GM18502 (cell line): ENCODE measurements around the gene DDN.

Source experiments
- ATAC-seq: cut with Tn5 transposase; IDR thresholded peaks from one replicate; pipeline ENCODE4 v1.9.1; 2021; ENCODE audit warnings: mild to moderate bottlenecking; ENCODE audit not compliant: unreplicated experiment, poor library complexity

DDN gene

GRCh38 chr12:48969833-48970701 lies 29.1 kb downstream of the DDN start:
- ATAC-seq: no peak

GRCh38 chr12:48969160-48969771 lies 29.9 kb downstream of the DDN start:
- no peak for ATAC-seq

GRCh38 chr12:48968467-48968866 lies 30.7 kb downstream of the DDN start:
- ATAC-seq: no peak

GRCh38 chr12:48967991-48968390 lies 31.2 kb downstream of the DDN start:
- no peak for ATAC-seq

- no peak for ATAC-seq
These were observed 32.8 kb downstream of the DDN start for GRCh38 chr12:48966177-48966895.

- no peak for ATAC-seq
These were observed 33.8 kb downstream of the DDN start for GRCh38 chr12:48965298-48965838.

- ATAC-seq: no peak
These were observed 37.4 kb downstream of the DDN start for GRCh38 chr12:48961801-48962200.

GRCh38 chr12:48961331-48961730 lies 37.8 kb downstream of the DDN start:
- no peak for ATAC-seq

- no peak for ATAC-seq
These were observed 38.3 kb downstream of the DDN start for GRCh38 chr12:48960834-48961233.

- no peak for ATAC-seq
These were observed 41.2 kb downstream of the DDN start for GRCh38 chr12:48958049-48958388.

- peak; percentile 87 for ATAC-seq
These were observed 41.8 kb downstream of the DDN start, which contains the start of gene ARF3 for GRCh38 chr12:48957141-48958048. TSS of gene ARF3 (minus strand) at chr12:48957487. CDS start at chr12:48941095, 16,392 bp downstream.

- peak; percentile 38 for ATAC-seq
These were observed 42.7 kb downstream of the DDN start for GRCh38 chr12:48956279-48957140.

- ATAC-seq: no peak
These were observed 44.2 kb downstream of the DDN start for GRCh38 chr12:48954841-48955501.

- no peak for ATAC-seq
These were observed 45.1 kb downstream of the DDN start for GRCh38 chr12:48954061-48954460.

- ATAC-seq: no peak
These were observed 46.5 kb downstream of the DDN start for GRCh38 chr12:48952691-48953090.

- no peak for ATAC-seq
These were observed 51.4 kb downstream of the DDN start for GRCh38 chr12:48947727-48948126.

GRCh38 chr12:48946943-48947342 lies 52.2 kb downstream of the DDN start:
- no peak for ATAC-seq

- ATAC-seq: no peak
These were observed 53.0 kb downstream of the DDN start for GRCh38 chr12:48946205-48946604.
